Suprapubic skin (tissue), 4 donors: ENCODE data around the gene DDB1. TPM values are rescaled to one million over a fixed set of nuclear protein-coding genes. Genes with fewer than 3 reads are reported as not detected.

Experiments used
- DNase-seq, 2 donors: peaks; one replicate each; pipeline ENCODE4 v3.0.0-alpha.2; 2019; ENCODE audit warnings: low spot score in 2 of 2
- H3K27ac ChIP-seq: fragments of 200-600 bp; sonication (generic); one replicate; pipeline ENCODE4 v1.5.1; 2019
- H3K27me3 ChIP-seq: fragments of 200-600 bp; sonication (generic); one replicate; pipeline ENCODE4 v1.5.1; 2019
- H3K36me3 ChIP-seq: fragments of 200-600 bp; sonication (generic); one replicate; pipeline ENCODE4 v1.5.1; 2019
- H3K4me1 ChIP-seq: fragments of 200-600 bp; sonication (generic); one replicate; pipeline ENCODE4 v1.5.1; 2019
- H3K4me3 ChIP-seq: fragments of 200-600 bp; sonication (generic); one replicate; pipeline ENCODE4 v1.5.1; 2019; ENCODE audit warnings: mild to moderate bottlenecking
- H3K9me3 ChIP-seq: fragments of 200-600 bp; sonication (generic); one replicate; pipeline ENCODE4 v1.5.1; 2019
- EP300 ChIP-seq: sonication (generic); formaldehyde crosslinking; IDR thresholded peaks from one replicate; pipeline ENCODE4 v1.6.1; 2017; ENCODE audit warnings: antibody characterized with exemption
- POLR2A ChIP-seq, 2 donors: fragments of 450-650 bp; IDR thresholded peaks; one replicate each; pipeline ENCODE4 v1.6.1; 2017; ENCODE audit warnings: antibody characterized with exemption in 2 of 2, mild to moderate bottlenecking in 2 of 2, moderate library complexity in 2 of 2
- POLR2AphosphoS5 ChIP-seq, 3 donors: sonication (generic); formaldehyde crosslinking; IDR thresholded peaks; one replicate each; pipeline ENCODE4 v1.6.1; 2017; ENCODE audit warnings: antibody characterized with exemption in 3 of 3
- WGBS: methylation state at CpG from one replicate; pipeline ENCODE4 v1.1.5; 2018; 5-methylcytosine and 5-hydroxymethylcytosine counted together
- total RNA-seq, 4 donors: library from RNA; depleted of rRNA; stranded (reverse); fragments of >200 nt; gene quantifications; one replicate each; pipeline ENCODE4 v1.1.0, GENCODE V29; 2016
- TF ChIP-seq, protein P1 (sequence below), 2 donors: fragments of 200-600 bp in 1 of 2; fragments of 450-650 bp in 1 of 2; sonication (generic) in 1 of 2; IDR thresholded peaks; one replicate each; pipeline ENCODE4 v1.5.1; 2016 to 2019; ENCODE audit warnings: antibody characterized with exemption in 2 of 2, mild to moderate bottlenecking in 1 of 2, moderate library complexity in 1 of 2

The DDB1 gene
- total RNA-seq, 4 donors from 2014 or later, result 151 to 219 (median 182) TPM

DNA sequence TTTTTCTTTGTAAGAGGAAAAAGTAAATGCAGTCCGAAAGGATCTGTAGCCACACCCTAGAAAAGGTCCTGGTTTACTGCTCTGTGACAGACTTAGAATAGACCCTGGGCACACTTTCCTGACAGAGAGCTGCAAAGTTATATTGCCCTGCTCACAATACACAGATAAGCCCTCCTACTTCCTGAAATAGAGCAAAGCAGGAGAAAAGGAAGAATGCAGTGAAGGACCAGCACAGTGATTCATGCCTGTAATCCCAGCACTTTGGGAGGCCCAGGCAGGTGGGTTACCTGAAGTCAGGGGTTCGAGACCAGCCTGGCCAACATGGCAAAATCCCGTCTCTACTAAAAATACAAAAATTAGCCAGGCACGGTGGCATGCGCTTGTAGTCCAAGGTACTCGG, 26.6 kb upstream of the DDB1 start:
- no peak for DNase-seq
- Histone ChIP-seq H3K4me3 (no peak overlapping the region), H3K9me3 (no peaks in the 10 kb centered on the region), H3K27me3 (no peaks in the 10 kb centered on the region), H3K27ac (no peak overlapping the region), H3K4me1 (peaks cover 51% of the 10 kb centered on the region), H3K36me3 (peaks cover 6% of the 10 kb centered on the region)
- 89% methylated on average over 6 of the region's 6 CpGs for WGBS
- TF ChIP-seq POLR2A (IDR thresholded peaks at IDR 0.05) (no peak), EP300 (no peak), POLR2AphosphoS5 (IDR thresholded peaks at IDR 0.05) (no peak)
- TF ChIP-seq, protein P1, sequence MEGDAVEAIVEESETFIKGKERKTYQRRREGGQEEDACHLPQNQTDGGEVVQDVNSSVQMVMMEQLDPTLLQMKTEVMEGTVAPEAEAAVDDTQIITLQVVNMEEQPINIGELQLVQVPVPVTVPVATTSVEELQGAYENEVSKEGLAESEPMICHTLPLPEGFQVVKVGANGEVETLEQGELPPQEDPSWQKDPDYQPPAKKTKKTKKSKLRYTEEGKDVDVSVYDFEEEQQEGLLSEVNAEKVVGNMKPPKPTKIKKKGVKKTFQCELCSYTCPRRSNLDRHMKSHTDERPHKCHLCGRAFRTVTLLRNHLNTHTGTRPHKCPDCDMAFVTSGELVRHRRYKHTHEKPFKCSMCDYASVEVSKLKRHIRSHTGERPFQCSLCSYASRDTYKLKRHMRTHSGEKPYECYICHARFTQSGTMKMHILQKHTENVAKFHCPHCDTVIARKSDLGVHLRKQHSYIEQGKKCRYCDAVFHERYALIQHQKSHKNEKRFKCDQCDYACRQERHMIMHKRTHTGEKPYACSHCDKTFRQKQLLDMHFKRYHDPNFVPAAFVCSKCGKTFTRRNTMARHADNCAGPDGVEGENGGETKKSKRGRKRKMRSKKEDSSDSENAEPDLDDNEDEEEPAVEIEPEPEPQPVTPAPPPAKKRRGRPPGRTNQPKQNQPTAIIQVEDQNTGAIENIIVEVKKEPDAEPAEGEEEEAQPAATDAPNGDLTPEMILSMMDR (IDR thresholded peaks at IDR 0.05), result no peak

DNA sequence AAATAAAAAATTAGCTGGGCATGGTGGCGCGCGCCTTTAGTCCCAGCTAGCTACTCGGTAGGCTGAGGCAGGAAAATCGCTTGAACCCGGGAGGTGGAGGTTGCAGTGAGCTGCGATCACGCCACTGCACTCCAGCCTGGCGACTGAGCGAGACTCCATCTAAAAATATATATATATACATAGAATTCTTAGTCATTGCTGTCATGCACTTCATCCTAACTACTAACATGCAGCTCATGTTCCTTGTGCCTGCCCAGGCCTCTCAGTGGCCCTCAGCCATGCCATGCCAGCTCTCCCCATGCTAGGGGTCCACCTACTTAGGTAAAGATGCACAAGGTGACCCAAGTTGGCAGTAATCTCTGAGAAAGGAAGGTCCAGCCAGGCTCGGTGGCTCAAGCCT, 25.7 kb upstream of the DDB1 start:
- TF ChIP-seq POLR2A (IDR thresholded peaks at IDR 0.05) (no peak), POLR2AphosphoS5 (IDR thresholded peaks at IDR 0.05) (no peak)
- TF ChIP-seq, protein P1 (IDR thresholded peaks at IDR 0.05), result no peak

DNA sequence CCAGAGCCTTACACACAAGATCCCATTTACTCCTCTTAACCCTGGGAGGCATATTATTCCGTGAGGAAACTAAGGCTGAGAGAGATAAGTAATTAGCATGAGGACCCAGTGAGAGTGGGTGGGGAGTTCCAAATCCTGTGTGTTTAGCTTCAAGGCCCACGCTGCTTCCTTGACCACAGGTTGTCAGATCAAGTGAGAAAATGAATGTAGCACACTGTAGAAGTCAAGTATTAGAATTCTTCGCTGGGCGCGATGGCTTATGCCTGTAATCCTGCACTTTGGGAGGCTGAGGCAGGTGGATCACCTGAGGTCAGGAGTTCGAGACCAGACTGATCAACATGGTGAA, 25.0 kb upstream of the DDB1 start:
- Histone ChIP-seq H3K27me3 (no peaks in the 10 kb centered on the region), H3K36me3 (peaks cover 12% of the 10 kb centered on the region), H3K27ac (no peak overlapping the region), H3K4me3 (no peak overlapping the region), H3K4me1 (peaks cover 48% of the 10 kb centered on the region), H3K9me3 (no peaks in the 10 kb centered on the region)
- TF ChIP-seq EP300, result no peak
- no peak for TF ChIP-seq POLR2AphosphoS5 (IDR thresholded peaks at IDR 0.05)
- TF ChIP-seq, protein P1 (IDR thresholded peaks at IDR 0.05), result no peak
- TF ChIP-seq POLR2A (IDR thresholded peaks at IDR 0.05), result no peak
- WGBS, result 95% methylated on average over 6 of the region's 6 CpGs
- no peak for DNase-seq

More for the DNA sequence above, 25.7 kb upstream of the DDB1 start:
- H3K9me3 ChIP-seq, result no peaks in the 10 kb centered on the region
- H3K4me3 ChIP-seq, result no peak overlapping the region
- WGBS, result 97% methylated on average over 11 of the region's 11 CpGs
- H3K27ac ChIP-seq, result no peak overlapping the region
- peaks cover 52% of the 10 kb centered on the region for H3K4me1 ChIP-seq
- H3K36me3 ChIP-seq, result peaks cover 5% of the 10 kb centered on the region
- DNase-seq, result no peak
- no peaks in the 10 kb centered on the region for H3K27me3 ChIP-seq

DNA sequence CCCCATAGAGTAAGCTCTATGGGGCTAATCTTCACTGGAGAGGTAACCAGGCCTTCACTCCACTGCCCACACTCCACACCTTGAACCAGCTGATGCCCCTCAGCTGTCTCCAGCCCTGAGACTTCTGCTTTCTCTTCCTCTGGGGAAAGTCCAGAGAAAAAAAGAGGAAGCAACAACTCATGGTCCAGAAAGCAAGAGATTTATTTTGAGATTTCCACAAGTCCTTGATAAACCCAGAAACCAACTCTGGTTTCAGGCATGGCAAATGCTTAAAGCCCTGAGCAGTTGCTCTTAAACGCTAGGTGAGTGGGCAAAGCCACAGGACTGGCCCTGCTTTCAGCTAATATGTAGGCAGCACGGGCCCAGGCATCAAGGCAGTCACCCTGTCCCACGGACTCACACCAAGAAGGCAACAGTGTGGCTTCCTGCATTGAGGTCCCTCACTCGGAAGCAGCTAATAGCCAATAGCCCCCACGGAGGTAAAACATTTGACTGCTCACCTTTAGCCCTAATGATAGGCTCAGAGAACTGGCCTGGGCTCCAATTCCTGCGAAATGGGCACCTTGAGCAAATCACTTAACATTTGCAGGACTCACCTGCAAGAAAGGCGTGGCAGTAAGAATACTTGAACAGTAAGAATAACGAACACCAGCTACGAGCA, 24.5 kb upstream of the DDB1 start:
- no peak for DNase-seq
- 84% methylated on average over 9 of the region's 9 CpGs for WGBS
- Histone ChIP-seq H3K36me3 (peaks cover 17% of the 10 kb centered on the region), H3K9me3 (no peaks in the 10 kb centered on the region), H3K4me1 (peaks cover 43% of the 10 kb centered on the region), H3K27ac (no peak overlapping the region), H3K4me3 (no peak overlapping the region), H3K27me3 (no peaks in the 10 kb centered on the region)
- TF ChIP-seq, protein P1 (IDR thresholded peaks at IDR 0.05), result no peak
- TF ChIP-seq POLR2AphosphoS5 (IDR thresholded peaks at IDR 0.05) (no peak), POLR2A (IDR thresholded peaks at IDR 0.05) (no peak), EP300 (no peak)

DNA sequence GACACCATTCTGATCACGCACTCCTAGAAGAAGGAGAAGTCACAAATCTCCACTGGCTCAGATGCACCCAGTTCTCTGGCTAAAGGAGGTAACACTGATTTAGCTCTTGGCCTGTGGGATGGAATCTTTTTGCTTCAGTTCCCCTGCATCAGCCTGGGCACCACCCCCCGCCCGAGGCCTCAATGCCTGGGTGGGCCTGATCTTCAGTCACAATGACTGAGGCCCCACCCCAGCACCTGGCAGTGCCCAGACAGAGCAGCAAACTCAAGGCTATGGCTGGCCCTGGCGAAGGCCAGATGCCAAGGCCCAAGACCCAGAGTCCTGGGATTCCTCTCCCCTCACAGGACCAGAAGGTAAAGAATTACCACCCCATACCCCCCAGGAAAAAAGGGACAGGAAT, 23.8 kb upstream of the DDB1 start:
- no peak for DNase-seq
- TF ChIP-seq POLR2A (IDR thresholded peaks at IDR 0.05), result no peak
- TF ChIP-seq POLR2AphosphoS5 (IDR thresholded peaks at IDR 0.05), result no peak
- no peak for TF ChIP-seq EP300
- TF ChIP-seq, protein P1 (IDR thresholded peaks at IDR 0.05), result no peak
- H3K4me1 ChIP-seq, result peaks cover 43% of the 10 kb centered on the region
- H3K9me3 ChIP-seq, result no peaks in the 10 kb centered on the region
- 80% methylated on average over 1 of the region's 4 CpGs for WGBS
- no peak overlapping the region for H3K4me3 ChIP-seq
- H3K27me3 ChIP-seq, result no peaks in the 10 kb centered on the region
- H3K27ac ChIP-seq, result no peak overlapping the region
- peaks cover 23% of the 10 kb centered on the region for H3K36me3 ChIP-seq
